PC-3 (cell line): ENCODE results near the gene DSTN. TPM values are rescaled to one million over a fixed set of nuclear protein-coding genes. Genes with fewer than 3 reads are reported as not detected.
"Not testable (repeated sequence)": the region's sequence is repeated elsewhere in the genome, so short reads cannot be mapped to it uniquely, and the experiment has no call there.

Experiments
- ATAC-seq: fragments of 200-7000 bp; cut with Tn5 transposase; 2 replicates; pipeline ENCODE4 v1.9.1; 2020; ENCODE audit warnings: mild to moderate bottlenecking, moderate library complexity
- BruUV-seq: library from RNA; stranded (reverse); fragments of 400-500 nt; replicated peaks from 2 replicates; lab custom pipeline; 2021; lab: Mats Ljungman, UMichigan
- CTCF ChIA-PET: fragments of 300-600 bp; sonication (Branson Sonifier 250); formaldehyde crosslinking; loops from one replicate; lab custom pipeline; 2022; ENCODE audit warnings: antibody characterized with exemption; lab: Charles Lee
- POLR2A ChIA-PET: fragments of 300-600 bp; sonication (Branson Sonifier 250); formaldehyde crosslinking; loops from one replicate; lab custom pipeline; 2022; ENCODE audit warnings: antibody characterized with exemption; ENCODE audit not compliant: unreplicated experiment; lab: Charles Lee
- DNase-seq: peaks from one replicate; pipeline ENCODE4 v3.0.0-alpha.2; 2015
- H2AFZ ChIP-seq: fragments of 300-600 bp; sonication (generic); 2 replicates; pipeline ENCODE4 v1.6.0; 2016; ENCODE audit warnings: antibody characterized with exemption, low read length
- H3F3A ChIP-seq: fragments of 300-600 bp; sonication (generic); one replicate; pipeline ENCODE4 v1.6.0; 2017; ENCODE audit warnings: antibody characterized with exemption, low read length, control low read depth, mild to moderate bottlenecking; ENCODE audit not compliant: unreplicated experiment
- H3K27ac ChIP-seq: fragments of 300-600 bp; sonication (generic); 2 replicates; pipeline ENCODE4 v1.5.1; 2016; ENCODE audit warnings: mild to moderate bottlenecking, low read length
- H3K27me3 ChIP-seq: fragments of 300-600 bp; sonication (generic); 2 replicates; pipeline ENCODE4 v1.6.1; 2016; ENCODE audit warnings: low read length, mixed read lengths
- H3K36me3 ChIP-seq: fragments of 300-600 bp; sonication (generic); 2 replicates; pipeline ENCODE4 v1.6.1; 2016; ENCODE audit warnings: low read depth, mixed run types, low read length, mixed read lengths
- H3K4me1 ChIP-seq: fragments of 300-600 bp; sonication (generic); 2 replicates; pipeline ENCODE4 v1.5.1; 2016; ENCODE audit warnings: low read length; ENCODE audit not compliant: insufficient read depth
- H3K4me2 ChIP-seq: fragments of 300-600 bp; sonication (generic); 2 replicates; pipeline ENCODE4 v1.6.0; 2016; ENCODE audit warnings: low read length
- H3K4me3 ChIP-seq: fragments of 300-600 bp; sonication (generic); 2 replicates; pipeline ENCODE4 v1.5.1; 2016; ENCODE audit warnings: mild to moderate bottlenecking, low read length, mixed read lengths
- H3K79me2 ChIP-seq: fragments of 300-600 bp; sonication (generic); 2 replicates; pipeline ENCODE4 v1.6.1; 2017; ENCODE audit warnings: low read length, mixed read lengths
- H3K9ac ChIP-seq: fragments of 300-600 bp; sonication (generic); 2 replicates; pipeline ENCODE4 v1.6.0; 2016; ENCODE audit warnings: mild to moderate bottlenecking, low read length
- H3K9me2 ChIP-seq: fragments of 300-600 bp; sonication (generic); replicated peaks from 2 replicates; pipeline ENCODE4 v1.6.1; 2016; ENCODE audit warnings: mixed run types, low read length, mixed read lengths
- H3K9me3 ChIP-seq: fragments of 300-600 bp; sonication (generic); 2 replicates; pipeline ENCODE4 v1.6.1; 2016; ENCODE audit warnings: low read length, mixed read lengths
- H4K20me1 ChIP-seq: fragments of 300-600 bp; sonication (generic); 2 replicates; pipeline ENCODE4 v1.6.1; 2016; ENCODE audit warnings: low read length, mixed read lengths
- CTCF ChIP-seq: fragments of 300-600 bp; sonication (generic); conservative IDR thresholded peaks from 2 replicates; pipeline ENCODE4 v1.5.1; 2017; ENCODE audit warnings: antibody characterized with exemption, low read depth, mild to moderate bottlenecking, low read length
- EZH2 ChIP-seq: fragments of 300-600 bp; sonication (generic); IDR thresholded peaks from one replicate; pipeline ENCODE4 v1.6.1; 2017; ENCODE audit warnings: antibody characterized with exemption, mild to moderate bottlenecking, low read length; ENCODE audit not compliant: unreplicated experiment
- EZH2phosphoT487 ChIP-seq: fragments of 300-600 bp; sonication (generic); IDR thresholded peaks from 2 replicates; pipeline ENCODE4 v1.6.1; 2018; ENCODE audit warnings: mild to moderate bottlenecking, antibody characterized with exemption, low read length, borderline replicate concordance
- intact Hi-C: fragments of 100-400 bp; cut with micrococcal nuclease; formaldehyde crosslinking; loops from 2 replicates; pipeline ENCODE4 v1.9.0; 2023
- total RNA-seq: library from RNA; depleted of rRNA; stranded (reverse); fragments of >200 nt; gene quantifications from 2 replicates; pipeline ENCODE4 v1.2.3, GENCODE V29; 2014; rRNA removed

The DSTN gene
- total RNA-seq, 1 experiment from 2014 or later: 182 TPM

GRCh38 chr20:17657898-17658647, 88.2 kb downstream of the DSTN start:
- Histone ChIP-seq H3K9me3 (no peaks in the 10 kb centered on the region), H4K20me1 (peaks cover 12% of the 10 kb centered on the region; the same call in 1 of the 2 replicates), H3F3A (no peaks in the 10 kb centered on the region), H3K4me3 (no peak overlapping the region), H3K79me2 (peaks cover 92% of the 10 kb centered on the region), H3K9me2 (no peaks in the 10 kb centered on the region), H2AFZ (no peak overlapping the region), H3K4me1 (peaks cover 18% of the 10 kb centered on the region), H3K9ac (no peak overlapping the region), H3K27ac (no peak overlapping the region), H3K4me2 (no peak overlapping the region), H3K27me3 (no peaks in the 10 kb centered on the region), H3K36me3 (peaks cover 57% of the 10 kb centered on the region)
- BruUV-seq: no TSS peak
- intact Hi-C loops: loop anchor here (2.0 to 10.0 kb wide), 2 partner anchors 241 to 337 kb away; no protein-coding TSS in a partner anchor
- ATAC-seq: no peak
- ChIA-PET CTCF (interaction anchor here (0.6 kb wide), 1 partner anchor 1613 kb away, joined by 3 read pairs; no protein-coding TSS in a partner anchor), POLR2A (no interaction called here)
- no peak for DNase-seq
- no peak for TF ChIP-seq EZH2
- TF ChIP-seq CTCF: no peak
- TF ChIP-seq EZH2phosphoT487: no peak

- Histone ChIP-seq H3K9me2 (no peaks in the 10 kb centered on the region), H3K4me1 (peaks cover 18% of the 10 kb centered on the region), H3K79me2 (peaks cover 94% of the 10 kb centered on the region), H3K9ac (no peak overlapping the region), H3K4me3 (no peak overlapping the region), H3K9me3 (no peaks in the 10 kb centered on the region), H4K20me1 (peaks cover 14% of the 10 kb centered on the region; the same call in 1 of the 2 replicates), H3K27ac (no peak overlapping the region), H3K27me3 (no peaks in the 10 kb centered on the region), H3K36me3 (peaks cover 57% of the 10 kb centered on the region), H2AFZ (no peak overlapping the region), H3K4me2 (no peak overlapping the region), H3F3A (no peaks in the 10 kb centered on the region)
- ChIA-PET POLR2A (no interaction called here), CTCF (no interaction called here)
- no peak for TF ChIP-seq EZH2
- DNase-seq (no peak), ATAC-seq (no peak)
- no TSS peak for BruUV-seq
- intact Hi-C loops: loop anchor here (10.0 kb wide), 1 partner anchor 336 kb away; no protein-coding TSS in a partner anchor
Observed at GRCh38 chr20:17658648-17658993, 88.7 kb downstream of the DSTN start.

GRCh38 chr20:17659344-17659743, 89.5 kb downstream of the DSTN start:
- H3F3A ChIP-seq, H3K27me3 ChIP-seq, CTCF ChIA-PET, H3K9me2 ChIP-seq, H3K9ac ChIP-seq, H3K4me2 ChIP-seq, POLR2A ChIA-PET, BruUV-seq, ATAC-seq, H2AFZ ChIP-seq, H3K9me3 ChIP-seq, H3K4me3 ChIP-seq, H3K27ac ChIP-seq, DNase-seq: not testable (repeated sequence)
- Histone ChIP-seq H3K79me2 (peaks cover 94% of the 10 kb centered on the region), H3K4me1 (peaks cover 18% of the 10 kb centered on the region), H4K20me1 (peaks cover 22% of the 10 kb centered on the region; the same call in 1 of the 2 replicates), H3K36me3 (peaks cover 54% of the 10 kb centered on the region)
- intact Hi-C loops: loop anchor here (10.0 kb wide), 1 partner anchor 335 kb away; no protein-coding TSS in a partner anchor

Other genes with a start within 250 kb of the DSTN start
- 2.2 and 2.7 TPM in 2 replicates for gene BFSP1, start 38.7 kb upstream of the DSTN start, total RNA-seq
- 176 and 241 TPM in 2 replicates for gene RRBP1, start 112.2 kb downstream of the DSTN start, total RNA-seq
- gene BANF2, start 129.9 kb downstream of the DSTN start, total RNA-seq: not detected in 2 replicates